Activated CD4-positive, alpha-beta memory T cell treated with anti-CD3 and anti-CD28 coated beads, Interleukin-2, amount 10 ng/mL, durations not matched to agents 7 days and 5 days (primary cell): ENCODE results near the gene ZNF547. TPM values are rescaled to one million over a fixed set of nuclear protein-coding genes. Genes with fewer than 3 reads are reported as not detected.

Experiments
- CTCF ChIA-PET: fragments of 350-600 bp; sonication (Branson Sonifier 250); formaldehyde crosslinking; loops from one replicate; lab custom pipeline; 2021; ENCODE audit warnings: antibody characterized with exemption, inconsistent platforms; lab: Charles Lee
- POLR2A ChIA-PET: fragments of 350-600 bp; sonication (Branson Sonifier 250); formaldehyde crosslinking; loops from one replicate; lab custom pipeline; 2021; ENCODE audit warnings: antibody characterized with exemption; lab: Charles Lee
- DNase-seq: peaks from one replicate; pipeline ENCODE4 v3.0.0-alpha.2; 2020
- H3K27ac Mint-ChIP-seq: one replicate; pipeline ENCODE4 v1.8.0; 2021; ENCODE audit warnings: mild to moderate bottlenecking, mixed read lengths
- H3K27me3 Mint-ChIP-seq: one replicate; pipeline ENCODE4 v1.8.0; 2021; ENCODE audit warnings: mixed read lengths
- H3K36me3 Mint-ChIP-seq: one replicate; pipeline ENCODE4 v1.8.0; 2021; ENCODE audit warnings: low read depth, mixed read lengths
- H3K4me1 Mint-ChIP-seq: one replicate; pipeline ENCODE4 v1.8.0; 2021; ENCODE audit warnings: mixed read lengths
- H3K4me3 Mint-ChIP-seq: one replicate; pipeline ENCODE4 v1.8.0; 2021; ENCODE audit warnings: mild to moderate bottlenecking, mixed read lengths
- H3K9me3 Mint-ChIP-seq: one replicate; pipeline ENCODE4 v1.8.0; 2021; ENCODE audit warnings: mixed read lengths
- total RNA-seq, 2 experiments: library from RNA; stranded (reverse); gene quantifications; one replicate each; pipeline ENCODE4 v1.2.3, GENCODE V29; 2021

The ZNF547 gene
- total RNA-seq, 2 experiments from 2014 or later, result 3.8 to 4.8 TPM

- Mint-ChIP-seq H3K9me3 (peaks cover 61% of the 10 kb centered on the region), H3K4me3 (no peak overlapping the region), H3K27ac (no peak overlapping the region), H3K4me1 (no peaks in the 10 kb centered on the region), H3K36me3 (peaks cover 57% of the 10 kb centered on the region), H3K27me3 (no peaks in the 10 kb centered on the region)
- POLR2A ChIA-PET, result no interaction called here
- CTCF ChIA-PET, result no interaction called here
- DNase-seq, result no peak
Measured at GRCh38 chr19:57421037-57421436, 57.7 kb downstream of the ZNF547 start.

Other genes starting within 250 kb of the ZNF547 start
- not detected for gene USP29, start 243.6 kb upstream of the ZNF547 start, total RNA-seq
- gene ZIM3, start 218.3 kb upstream of the ZNF547 start, total RNA-seq, result not detected
- not detected for gene DUXA, start 196.1 kb upstream of the ZNF547 start, total RNA-seq
- gene ZNF264, start 172.1 kb upstream of the ZNF547 start, total RNA-seq, result 10 to 100 TPM; 39.4 to 41.3 TPM
- gene AURKC, start 132.5 kb upstream of the ZNF547 start, total RNA-seq, result 1 to 10 TPM in 1 of 2 experiments, under 1 TPM in 1; 0.63 to 1.7 TPM
- gene ZNF805, start 122.9 kb upstream of the ZNF547 start, total RNA-seq, result 10 to 100 TPM in 1 of 2 experiments, 1 to 10 TPM in 1; 9.8 to 10.0 TPM
- 10 to 100 TPM; 40.0 to 42.0 TPM for gene ZNF460, start 83.1 kb upstream of the ZNF547 start, total RNA-seq
- gene ZNF543, start 43.1 kb upstream of the ZNF547 start, total RNA-seq, result 1 to 10 TPM; 7.7 to 8.2 TPM
- 1 to 10 TPM; 7.9 to 9.1 TPM for gene ZNF304, start 12.3 kb upstream of the ZNF547 start, total RNA-seq
- gene TRAPPC2B, start within 50 bp of the ZNF547 start, total RNA-seq, result 10 to 100 TPM; 10.5 to 10.9 TPM
- 10 to 100 TPM; 26.9 to 32.6 TPM for gene ZNF548, start 26.3 kb downstream of the ZNF547 start, total RNA-seq
- 10 to 100 TPM in 1 of 2 experiments, 1 to 10 TPM in 1; 9.1 to 12.6 TPM for gene ZNF17, start 47.6 kb downstream of the ZNF547 start, total RNA-seq
- 1 to 10 TPM; 7.8 to 9.5 TPM for gene ZNF749, start 71.8 kb downstream of the ZNF547 start, total RNA-seq
- gene VN1R1, start 93.6 kb downstream of the ZNF547 start, total RNA-seq, result under 1 TPM; 0.15 to 0.35 TPM
- 1 to 10 TPM; 7.2 to 8.8 TPM for gene ZNF772, start 114.0 kb downstream of the ZNF547 start, total RNA-seq
- 10 to 100 TPM in 1 of 2 experiments, 1 to 10 TPM in 1; 9.8 to 12.0 TPM for gene ZNF419, start 124.2 kb downstream of the ZNF547 start, total RNA-seq
- 10 to 100 TPM in 1 of 2 experiments, 1 to 10 TPM in 1; 8.6 to 11.4 TPM for gene ZNF773, start 136.4 kb downstream of the ZNF547 start, total RNA-seq
- 1 to 10 TPM; 5.7 to 6.0 TPM for gene ZNF549, start 163.8 kb downstream of the ZNF547 start, total RNA-seq
- 10 to 100 TPM; 11.8 to 12.5 TPM for gene ZNF550, start 196.3 kb downstream of the ZNF547 start, total RNA-seq
- gene ZNF416, start 215.4 kb downstream of the ZNF547 start, total RNA-seq, result 1 to 10 TPM; 5.4 to 6.7 TPM
- 1 to 10 TPM; 5.7 to 6.1 TPM for gene ZIK1, start 220.6 kb downstream of the ZNF547 start, total RNA-seq
- gene ZNF530, start 236.3 kb downstream of the ZNF547 start, total RNA-seq, result 1 to 10 TPM; 7.4 to 8.3 TPM